Measurements from ENCODE around the gene TBC1D17.

DNA sequence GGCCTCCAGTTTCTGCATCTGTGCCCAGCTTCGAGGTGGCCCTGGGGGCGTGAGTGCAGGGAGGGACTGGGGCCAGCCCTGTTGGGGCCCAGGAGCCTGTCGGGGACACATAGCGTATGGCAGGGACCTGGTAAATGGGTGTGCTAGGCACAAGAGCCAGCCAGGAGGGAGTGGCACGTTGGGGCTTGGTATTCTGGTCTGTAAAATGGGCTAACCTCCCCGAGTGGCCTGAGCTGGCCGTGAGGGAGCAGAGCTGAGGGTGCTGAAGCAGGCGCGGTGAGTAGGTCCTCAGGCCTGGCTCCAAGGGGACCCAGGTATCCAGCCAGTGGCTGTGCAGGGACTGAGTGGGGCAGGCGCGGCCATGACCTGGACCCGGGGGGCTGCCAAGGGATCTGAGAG lies 22.2 kb upstream of the TBC1D17 start:
- TF ChIP-seq, protein P1, sequence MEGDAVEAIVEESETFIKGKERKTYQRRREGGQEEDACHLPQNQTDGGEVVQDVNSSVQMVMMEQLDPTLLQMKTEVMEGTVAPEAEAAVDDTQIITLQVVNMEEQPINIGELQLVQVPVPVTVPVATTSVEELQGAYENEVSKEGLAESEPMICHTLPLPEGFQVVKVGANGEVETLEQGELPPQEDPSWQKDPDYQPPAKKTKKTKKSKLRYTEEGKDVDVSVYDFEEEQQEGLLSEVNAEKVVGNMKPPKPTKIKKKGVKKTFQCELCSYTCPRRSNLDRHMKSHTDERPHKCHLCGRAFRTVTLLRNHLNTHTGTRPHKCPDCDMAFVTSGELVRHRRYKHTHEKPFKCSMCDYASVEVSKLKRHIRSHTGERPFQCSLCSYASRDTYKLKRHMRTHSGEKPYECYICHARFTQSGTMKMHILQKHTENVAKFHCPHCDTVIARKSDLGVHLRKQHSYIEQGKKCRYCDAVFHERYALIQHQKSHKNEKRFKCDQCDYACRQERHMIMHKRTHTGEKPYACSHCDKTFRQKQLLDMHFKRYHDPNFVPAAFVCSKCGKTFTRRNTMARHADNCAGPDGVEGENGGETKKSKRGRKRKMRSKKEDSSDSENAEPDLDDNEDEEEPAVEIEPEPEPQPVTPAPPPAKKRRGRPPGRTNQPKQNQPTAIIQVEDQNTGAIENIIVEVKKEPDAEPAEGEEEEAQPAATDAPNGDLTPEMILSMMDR (IDR thresholded peaks at IDR 0.05; ENCODE audit: insufficient read depth, low read depth, low read length) = no peak
- no peak for TF ChIP-seq EZH2 (IDR thresholded peaks at IDR 0.05; ENCODE audit: insufficient read depth, low read length)
